Stimulated activated CD4-positive, alpha-beta T cell treated with anti-CD3 and anti-CD28 coated beads, TNF-alpha, amount 100 ng/mL, for 4 hours (primary cell): ENCODE data around the gene FGF19.

ENCODE experiments used
- DNase-seq, 3 experiments: peaks; one replicate each; pipeline ENCODE4 v3.0.0-alpha.2; 2020; ENCODE audit warnings: low read depth in 3 of 3

FGF19 gene

GRCh38 chr11:69656536-69657455 lies 47.0 kb downstream of the FGF19 start:
- DNase-seq: no peak

- no peak for DNase-seq
Observed at GRCh38 chr11:69655479-69656428, 48.1 kb downstream of the FGF19 start.

DNA sequence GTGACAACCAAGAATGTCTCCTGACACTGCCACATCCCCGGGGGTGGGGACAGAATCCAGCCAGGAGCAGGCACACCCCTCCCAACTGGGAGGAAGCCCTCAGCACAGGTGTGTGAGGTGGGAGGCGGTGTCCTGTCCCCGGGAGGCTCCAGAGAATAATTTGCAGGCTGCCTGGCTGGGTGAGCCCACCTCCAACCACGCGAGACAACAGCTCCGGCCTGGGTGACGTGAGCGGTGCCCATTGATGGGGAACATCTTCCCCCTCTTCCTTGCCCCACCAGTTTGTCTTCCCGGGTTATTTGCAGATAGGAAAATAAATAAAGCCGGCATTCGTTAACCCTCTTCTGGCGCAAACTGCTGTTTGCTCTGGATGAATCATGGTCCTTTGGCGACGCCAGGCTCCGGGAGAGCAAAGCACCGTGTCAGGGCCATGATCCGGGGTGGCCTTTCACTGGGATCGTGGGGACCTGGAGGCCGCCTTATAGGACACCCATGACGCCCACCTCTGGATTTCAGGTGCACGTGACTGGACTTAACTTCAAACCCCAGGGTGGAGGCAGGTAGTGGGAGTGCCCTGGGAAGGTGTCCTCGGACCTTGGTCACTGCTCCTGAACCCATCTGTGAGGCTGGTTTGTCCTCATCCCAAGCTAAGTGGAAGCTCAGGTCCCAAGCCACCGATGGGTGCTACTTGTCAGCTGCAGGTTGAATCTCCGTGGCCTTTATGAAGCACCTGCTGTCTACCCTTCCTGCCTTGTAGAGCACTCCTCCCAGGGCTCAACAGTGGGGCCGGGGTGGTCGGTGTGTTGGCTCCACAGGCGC lies 49.0 kb downstream of the FGF19 start:
- DNase-seq: no peak

- no peak for DNase-seq
Observed at GRCh38 chr11:69654001-69654659, 49.7 kb downstream of the FGF19 start.

- no peak for DNase-seq
Observed at GRCh38 chr11:69653406-69653960, 50.3 kb downstream of the FGF19 start.

- no peak for DNase-seq
Observed at GRCh38 chr11:69652999-69653398, 50.8 kb downstream of the FGF19 start.

GRCh38 chr11:69651834-69652620 lies 51.8 kb downstream of the FGF19 start:
- no peak for DNase-seq

GRCh38 chr11:69650832-69651344 lies 52.9 kb downstream of the FGF19 start:
- DNase-seq: no peak

DNA sequence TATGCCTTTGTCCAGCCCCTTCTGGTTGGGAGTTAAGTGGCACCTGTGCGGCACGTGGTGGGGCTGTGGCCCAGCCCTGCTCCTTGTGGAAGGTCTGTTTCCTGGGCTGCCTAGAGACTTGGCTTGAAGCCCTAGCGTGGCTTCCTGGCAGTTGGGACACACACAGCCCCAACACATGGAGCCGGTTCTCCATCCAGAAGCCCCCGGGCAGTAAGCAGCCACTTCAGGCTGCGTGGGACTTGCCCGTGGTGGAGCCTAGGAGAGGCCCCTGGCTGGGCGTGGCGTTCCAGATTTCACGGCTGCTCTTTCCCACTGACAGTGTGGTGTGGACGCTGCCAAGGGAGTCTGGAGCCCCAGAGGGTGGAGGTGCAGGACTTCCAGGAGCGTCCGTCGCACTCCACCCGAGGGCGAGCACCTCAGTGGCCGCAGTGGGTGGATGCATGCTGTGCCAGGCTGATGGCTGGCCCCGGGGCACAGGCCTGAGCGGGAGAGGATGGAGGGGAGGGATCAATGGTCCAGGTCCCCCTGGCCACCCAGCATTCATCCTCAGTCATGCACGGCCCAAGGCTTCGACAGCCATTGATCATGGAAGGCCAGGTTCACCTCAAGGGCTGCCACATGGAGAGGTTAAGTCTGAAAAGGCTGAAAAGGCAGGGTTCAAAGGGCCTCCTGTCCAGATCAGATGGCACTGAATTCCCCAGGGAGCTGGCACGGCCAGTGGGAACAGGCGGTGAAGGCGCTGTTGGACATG lies 53.6 kb downstream of the FGF19 start:
- DNase-seq: no peak

- no peak for DNase-seq
Observed at GRCh38 chr11:69649576-69649900, 54.3 kb downstream of the FGF19 start.

DNA sequence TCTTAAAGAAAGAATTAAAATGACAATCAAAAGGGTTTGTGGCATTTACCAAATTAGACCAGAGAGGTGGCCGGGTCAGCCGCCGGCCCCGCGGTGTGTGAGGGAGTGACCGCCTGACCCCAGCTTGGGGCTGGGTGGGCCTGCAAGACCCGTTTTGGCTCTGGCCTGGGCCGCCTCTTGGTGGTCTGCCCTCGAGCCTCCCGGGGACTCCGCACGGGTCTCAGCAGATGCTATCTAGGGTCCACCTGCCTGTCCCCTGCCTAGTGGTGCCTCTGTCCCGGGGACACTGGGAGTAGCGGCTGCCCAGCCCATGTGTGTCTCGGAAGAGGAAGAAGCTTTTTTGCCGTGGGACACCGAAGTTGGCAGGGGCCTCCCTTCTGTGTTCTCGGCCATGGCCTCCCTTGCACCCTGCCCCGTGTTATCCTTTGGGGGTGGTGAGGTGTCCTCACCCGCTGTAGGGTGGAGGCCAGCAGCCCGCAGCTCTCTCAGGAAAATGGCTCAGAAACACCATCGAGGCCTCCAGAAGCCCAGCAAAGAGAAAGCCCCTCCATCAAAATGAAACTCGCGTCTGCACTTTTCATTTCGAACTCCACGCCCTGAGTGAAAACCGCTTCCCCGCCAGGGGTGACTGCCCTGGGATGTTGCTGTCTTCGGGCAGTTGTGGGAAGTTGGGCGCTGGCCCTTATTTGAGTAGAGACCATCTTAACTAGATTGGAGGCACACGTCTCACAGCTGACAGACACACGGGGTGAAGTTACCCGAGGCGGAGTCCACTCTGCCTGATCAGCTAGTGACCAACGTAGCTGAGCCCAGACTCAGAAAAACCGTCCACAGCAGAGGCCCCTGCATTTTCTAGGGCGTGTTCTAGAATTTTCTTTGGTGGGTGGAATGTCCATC lies 54.9 kb downstream of the FGF19 start:
- no peak for DNase-seq
